HG03159 (cell line): ENCODE results near the gene TGM2.

ENCODE experiments used
- ATAC-seq: cut with Tn5 transposase; IDR thresholded peaks from one replicate; pipeline ENCODE4 v1.9.1; 2021; ENCODE audit warnings: mild to moderate bottlenecking, moderate library complexity; ENCODE audit not compliant: unreplicated experiment

Gene TGM2

DNA sequence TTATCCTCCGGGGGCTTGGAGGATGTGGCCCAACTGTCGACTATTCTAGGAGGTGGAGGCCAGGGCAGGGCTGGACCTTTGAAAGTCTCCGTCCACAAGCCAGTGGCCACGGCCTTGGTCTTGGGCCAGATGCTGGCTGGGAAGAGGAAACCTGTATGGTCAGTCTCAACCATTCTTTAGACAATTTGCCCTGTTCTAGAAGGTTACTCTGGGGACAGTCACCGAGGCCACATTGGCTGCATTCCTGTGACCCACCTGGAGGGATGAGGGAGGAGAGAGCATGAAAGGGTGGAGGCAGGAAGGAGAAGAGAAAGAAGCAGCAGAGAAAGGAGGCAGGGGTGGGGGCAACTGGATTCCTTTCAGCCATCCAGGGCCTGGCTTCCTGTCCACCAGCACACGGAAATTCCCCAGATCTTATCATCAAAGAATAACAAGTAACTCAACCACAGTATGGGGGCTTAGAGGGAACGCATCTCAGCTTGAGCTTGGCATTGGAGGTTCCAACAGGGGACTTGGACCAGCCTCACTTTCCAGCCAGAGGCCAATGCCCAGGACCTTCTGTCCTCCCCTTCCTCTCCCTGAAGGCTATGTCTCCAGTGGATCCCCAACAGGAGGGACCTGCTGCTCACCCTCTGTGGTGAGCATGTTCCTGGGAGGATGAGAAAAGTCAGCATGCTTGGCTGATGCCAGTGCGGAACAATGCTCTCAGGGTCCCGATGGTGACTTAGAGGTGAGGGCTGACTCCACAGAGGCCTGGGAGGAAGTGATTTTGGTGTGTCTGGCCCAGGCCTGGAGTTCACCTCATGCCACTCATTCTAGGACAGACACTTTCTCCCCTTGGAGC, 30.4 kb downstream of the TGM2 start:
- ATAC-seq, result no peak

DNA sequence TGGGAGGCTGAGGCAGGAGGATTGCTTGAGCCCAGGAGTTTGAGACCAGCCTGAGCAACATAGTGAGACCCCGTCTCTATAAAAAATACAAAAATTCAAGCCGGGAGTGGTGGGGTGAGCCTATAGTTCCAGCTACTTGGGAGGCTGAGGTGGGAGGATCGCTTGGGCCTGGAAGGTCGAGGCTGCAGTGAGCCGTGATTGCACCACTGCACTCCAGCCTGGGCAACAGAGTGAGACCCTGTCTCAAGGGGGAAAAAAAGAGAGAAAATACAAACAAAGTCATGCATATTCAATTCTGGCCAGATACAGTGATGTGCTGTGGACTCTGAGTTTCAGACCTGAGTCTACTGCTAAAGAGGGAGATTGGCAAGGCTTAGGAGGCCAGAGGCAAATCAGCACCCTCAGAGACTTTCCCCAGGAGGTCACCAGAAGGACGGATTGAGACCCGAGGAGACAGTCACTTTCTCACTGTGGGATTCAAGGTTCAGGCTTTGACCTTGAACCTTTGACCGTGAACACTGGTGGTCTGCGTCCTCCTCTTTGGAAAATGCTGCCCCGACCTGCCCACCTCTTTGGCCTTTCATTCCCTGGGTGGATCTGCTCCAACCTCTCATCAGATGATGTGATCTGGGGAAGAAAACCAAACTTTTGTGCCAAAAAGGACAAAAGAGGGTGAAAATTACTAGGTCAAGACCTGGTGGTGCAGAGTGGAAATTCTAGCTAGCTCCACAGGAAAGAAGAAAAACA, 31.2 kb downstream of the TGM2 start:
- no peak for ATAC-seq

DNA sequence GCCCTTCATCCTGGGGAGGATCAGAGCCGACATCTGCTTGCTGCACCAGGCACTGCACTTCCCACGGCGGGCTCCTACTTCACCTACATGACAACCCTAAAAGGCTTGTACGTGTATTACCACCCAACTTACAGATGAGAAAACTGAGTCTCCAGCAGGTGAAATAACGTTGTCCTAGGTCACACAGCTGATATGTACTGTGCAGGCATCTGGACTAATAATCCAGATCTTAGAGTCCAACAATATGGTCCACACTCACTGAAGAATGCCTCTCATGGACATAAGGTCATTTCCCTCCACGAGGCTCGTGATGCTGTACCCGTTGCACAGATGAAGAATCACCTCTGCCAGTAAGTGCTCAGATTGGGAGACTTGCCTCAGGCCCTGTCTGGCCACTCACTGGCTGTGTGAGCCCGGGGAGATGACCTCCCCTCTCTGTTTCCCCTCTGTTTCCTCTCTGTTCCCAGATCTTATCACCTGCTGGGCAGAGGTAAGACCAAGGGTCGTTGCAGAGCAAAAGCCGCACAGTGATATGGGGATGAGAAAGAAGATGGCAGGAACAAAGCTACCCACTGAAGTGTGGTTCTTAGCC, 32.1 kb downstream of the TGM2 start:
- ATAC-seq, result no peak

GRCh38 chr20:38132156-38132909, 32.7 kb downstream of the TGM2 start:
- ATAC-seq, result no peak

- no peak for ATAC-seq
These were observed 33.4 kb downstream of the TGM2 start for GRCh38 chr20:38131588-38132121.

DNA sequence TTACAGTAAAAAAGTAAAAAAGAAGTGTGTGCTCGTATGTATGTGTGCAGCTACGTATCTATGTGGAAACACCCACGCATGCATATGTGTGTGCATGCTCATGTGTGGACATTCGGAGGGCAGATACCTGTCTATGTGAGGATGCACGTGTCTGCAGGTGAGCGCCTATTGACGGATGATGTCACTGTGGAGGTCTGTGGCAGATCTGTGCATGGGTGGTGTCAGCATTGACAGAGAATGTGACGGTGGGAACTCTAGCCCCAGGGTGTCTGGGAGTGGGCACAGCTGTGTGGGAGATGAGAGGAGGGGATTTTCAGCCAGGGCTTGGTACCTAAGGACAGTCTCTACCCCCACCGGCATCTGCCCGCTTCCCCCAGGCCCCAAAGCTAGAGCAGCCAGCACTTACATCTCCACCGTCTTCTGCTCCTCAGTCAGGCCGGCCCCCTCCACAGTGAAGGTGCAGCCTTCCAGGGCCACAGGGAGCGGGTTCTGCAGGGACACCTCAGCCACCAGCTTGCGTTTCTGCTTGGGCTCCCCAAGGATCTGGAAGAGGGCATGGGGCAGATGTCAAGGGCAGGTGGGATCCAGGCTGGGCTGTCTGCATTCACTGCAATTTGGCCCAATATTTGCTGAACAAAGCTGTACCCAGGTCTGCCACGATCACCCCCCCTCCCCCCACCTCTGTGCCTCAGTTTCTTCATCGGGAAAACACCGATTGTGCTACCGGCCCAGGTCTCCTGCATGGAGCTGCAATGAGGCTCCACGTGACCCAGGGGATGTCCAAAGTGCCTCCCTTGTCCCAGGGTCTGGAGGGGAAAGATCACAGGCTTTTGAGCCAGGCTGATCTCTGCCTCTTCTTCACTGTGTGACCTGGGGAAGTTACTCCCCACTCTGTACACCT, 34.1 kb downstream of the TGM2 start:
- no peak for ATAC-seq

DNA sequence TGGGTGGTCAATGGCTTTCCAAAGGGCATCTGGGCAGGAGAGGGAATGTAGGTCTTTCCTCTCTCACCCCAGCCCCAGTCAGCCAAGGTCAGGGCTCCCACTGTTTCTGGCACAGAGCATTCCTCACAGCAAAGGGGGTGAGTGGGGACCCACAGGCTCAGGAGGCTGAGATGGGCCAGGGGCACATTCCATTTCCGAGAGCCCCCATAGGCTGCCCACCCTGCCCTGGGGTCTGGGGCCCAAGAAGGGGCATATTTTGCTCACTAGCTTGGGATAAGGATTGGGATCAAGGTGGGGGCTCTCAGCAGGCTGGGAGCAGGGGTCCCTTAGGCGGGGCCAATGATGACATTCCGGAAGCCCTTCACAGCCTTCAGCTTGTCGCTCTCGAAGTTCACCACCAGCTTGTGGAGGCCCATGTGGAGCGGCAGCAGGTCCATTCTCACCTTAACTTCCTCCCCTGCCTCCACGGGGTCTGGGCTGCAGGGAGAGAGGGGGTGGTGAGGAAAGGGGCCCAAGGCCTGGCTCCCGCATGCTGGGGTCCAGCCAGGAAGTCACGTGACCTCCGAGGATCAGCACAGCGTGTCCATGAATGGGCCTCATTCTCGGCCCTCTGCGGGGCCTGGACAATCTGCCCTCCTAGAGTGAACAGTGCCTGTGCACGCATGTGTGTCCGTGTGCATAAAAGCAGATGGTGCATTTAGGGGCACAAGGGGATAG, 35.0 kb downstream of the TGM2 start:
- no peak for ATAC-seq

- no peak for ATAC-seq
These were observed 35.7 kb downstream of the TGM2 start for GRCh38 chr20:38129248-38129865.

GRCh38 chr20:38128691-38129090, 36.4 kb downstream of the TGM2 start:
- no peak for ATAC-seq

GRCh38 chr20:38127920-38128528, 37.0 kb downstream of the TGM2 start:
- ATAC-seq, result no peak

DNA sequence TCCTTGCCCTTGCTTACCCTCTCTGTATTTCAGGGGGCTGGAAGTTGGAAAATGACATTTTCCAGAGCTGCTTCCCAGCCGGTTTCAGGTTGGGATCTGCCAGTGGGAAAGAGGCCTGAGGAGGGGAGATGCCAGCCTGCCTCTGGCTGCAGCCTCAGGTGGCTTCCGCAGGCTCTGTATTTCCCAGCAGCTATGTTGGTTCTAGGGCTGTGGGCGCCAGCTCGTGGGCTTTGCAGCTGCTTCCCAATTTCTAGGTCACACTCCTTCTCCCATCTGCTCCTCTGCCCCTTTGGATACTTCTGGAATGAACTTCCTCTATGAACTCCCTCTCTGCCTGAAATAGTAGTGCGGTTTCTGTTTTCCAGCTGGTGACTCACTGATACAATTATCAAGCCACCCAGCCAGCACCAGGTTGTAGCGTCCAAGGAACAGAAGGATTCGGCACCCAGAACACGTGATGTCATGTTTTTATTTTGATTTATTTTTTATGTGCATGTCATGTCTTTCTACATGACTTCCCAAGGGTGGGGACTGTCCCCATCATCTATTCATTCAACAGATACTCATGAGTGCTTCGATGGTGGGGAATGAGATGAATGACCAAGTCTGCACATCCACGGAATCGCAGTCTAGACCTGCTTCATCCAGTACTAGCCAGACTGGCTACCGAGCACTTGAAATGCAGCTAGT, 38.0 kb downstream of the TGM2 start:
- ATAC-seq, result no peak

- no peak for ATAC-seq
These were observed 38.7 kb downstream of the TGM2 start for GRCh38 chr20:38126146-38126921.

DNA sequence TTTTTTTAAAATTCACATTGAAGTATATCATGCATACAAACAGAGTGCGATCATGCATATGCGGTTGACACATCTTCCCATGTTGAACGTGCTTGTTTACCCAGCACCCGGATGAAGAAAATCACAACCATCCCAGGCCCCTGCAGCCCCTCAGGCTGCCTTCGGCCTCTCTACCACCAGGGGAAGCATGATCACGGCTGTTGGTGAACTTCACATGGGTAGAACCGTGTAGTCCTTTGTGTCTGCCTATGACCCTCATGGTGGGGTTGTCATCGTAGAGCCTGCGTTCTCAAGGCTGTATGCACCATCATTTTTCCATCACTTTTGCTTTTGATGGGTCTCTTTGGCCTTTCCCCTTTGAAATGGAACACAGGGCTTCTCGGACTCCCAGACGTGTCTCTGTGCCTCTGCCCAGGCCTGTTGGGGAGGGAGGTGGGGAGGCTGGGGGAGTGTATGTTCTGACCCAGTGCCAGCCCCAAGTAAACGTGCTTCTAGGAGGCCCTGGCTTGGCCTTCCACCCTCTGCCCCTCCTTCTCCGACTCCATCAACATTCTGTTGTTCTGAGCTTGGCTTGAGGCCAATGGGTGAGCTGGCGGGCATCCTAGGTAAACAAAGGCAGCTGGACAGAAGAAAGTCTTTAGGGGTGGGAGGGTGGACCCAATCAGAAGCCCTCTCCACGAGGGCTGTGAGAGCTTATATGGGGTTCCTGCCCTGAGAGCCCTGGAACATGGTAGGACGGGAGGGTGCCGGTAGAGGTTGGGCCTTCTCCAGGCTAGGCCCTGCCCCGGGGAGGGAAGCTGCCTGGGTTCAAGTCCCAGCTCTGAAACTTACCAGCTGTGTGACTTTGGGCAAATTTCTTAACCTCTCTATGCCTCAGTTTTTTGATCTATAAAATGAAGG, 39.7 kb downstream of the TGM2 start:
- no peak for ATAC-seq

- ATAC-seq, result no peak
These were observed 42.0 kb downstream of the TGM2 start for GRCh38 chr20:38123021-38123587.

DNA sequence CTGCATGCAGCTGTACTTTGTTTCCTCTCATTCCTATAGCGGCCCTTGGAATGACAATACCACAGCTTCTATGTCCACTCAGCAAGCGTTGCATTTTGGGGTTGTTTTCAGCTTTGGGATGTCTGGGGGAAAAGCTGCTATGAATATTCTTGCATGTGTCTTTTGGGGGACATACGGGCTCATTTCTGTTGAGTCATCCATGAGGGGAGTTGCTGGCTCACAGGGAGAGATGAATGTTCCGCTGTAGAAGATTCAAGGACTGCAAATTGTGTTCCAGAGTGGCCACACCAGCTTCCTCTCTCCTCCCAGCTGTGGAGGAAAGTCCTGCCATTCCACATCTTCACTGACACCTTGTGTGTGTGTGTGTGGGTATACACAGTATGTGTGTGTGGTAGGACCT, 43.3 kb downstream of the TGM2 start:
- no peak for ATAC-seq

GRCh38 chr20:38120625-38120988, 44.5 kb downstream of the TGM2 start:
- no peak for ATAC-seq
